PC-9 (cell line): ENCODE measurements around the gene HAT1. TPM values are rescaled to one million over a fixed set of nuclear protein-coding genes. Genes with fewer than 3 reads are reported as not detected.
A peak's percentile ranks its signal among the peaks of the same experiment; 100 is the strongest.

Source experiments
- BruUV-seq: library from RNA; stranded (reverse); fragments of 400-500 nt; replicated peaks from 2 replicates; lab custom pipeline; 2021; lab: Mats Ljungman, UMichigan
- CTCF ChIA-PET: fragments of 300-600 bp; sonication (Branson Sonifier 250); formaldehyde crosslinking; loops from one replicate; lab custom pipeline; 2022; ENCODE audit warnings: antibody characterized with exemption; lab: Charles Lee
- POLR2A ChIA-PET: fragments of 300-600 bp; sonication (Branson Sonifier 250); formaldehyde crosslinking; loops from one replicate; lab custom pipeline; 2022; ENCODE audit warnings: antibody characterized with exemption; ENCODE audit not compliant: unreplicated experiment; lab: Charles Lee
- DNase-seq, 2 experiments: peaks; one replicate each; pipeline versions ENCODE4 v3.0.0 to v3.0.0-alpha.2; 2015 to 2022; ENCODE audit warnings: mixed read lengths in 1 of 2
- H2AFZ ChIP-seq: fragments of 200-600 bp; sonication (generic); 2 replicates; pipeline ENCODE4 v1.8.1; 2017; ENCODE audit warnings: antibody characterized with exemption
- H3F3A ChIP-seq: fragments of 200-600 bp; sonication (generic); 2 replicates; pipeline ENCODE4 v1.8.1; 2017; ENCODE audit warnings: antibody characterized with exemption, mild to moderate bottlenecking, low read depth; ENCODE audit not compliant: insufficient read depth
- H3K27ac ChIP-seq: fragments of 200-600 bp; sonication (generic); 2 replicates; pipeline ENCODE4 v1.6.1; 2016; ENCODE audit warnings: mixed run types
- H3K27me3 ChIP-seq: fragments of 200-600 bp; sonication (generic); 2 replicates; pipeline ENCODE4 v1.6.1; 2016; ENCODE audit warnings: low read depth, mixed run types; ENCODE audit not compliant: insufficient read depth
- H3K36me3 ChIP-seq: fragments of 200-600 bp; sonication (generic); 2 replicates; pipeline ENCODE4 v1.6.1; 2016; ENCODE audit warnings: low read depth, mixed run types
- H3K4me1 ChIP-seq: fragments of 200-600 bp; sonication (generic); replicated peaks from 2 replicates; pipeline ENCODE4 v1.6.1; 2016; ENCODE audit warnings: mixed run types; ENCODE audit not compliant: insufficient read depth
- H3K4me2 ChIP-seq: fragments of 200-600 bp; sonication (generic); 2 replicates; pipeline ENCODE4 v1.6.1; 2017; ENCODE audit warnings: mixed run types
- H3K4me3 ChIP-seq: fragments of 200-600 bp; sonication (generic); 2 replicates; pipeline ENCODE4 v1.6.1; 2016; ENCODE audit warnings: mixed run types
- H3K79me2 ChIP-seq: fragments of 200-600 bp; sonication (generic); 2 replicates; pipeline ENCODE4 v1.6.1; 2017; ENCODE audit warnings: low read depth, mixed run types
- H3K9me2 ChIP-seq: fragments of 200-600 bp; sonication (generic); 2 replicates; pipeline ENCODE4 v1.8.1; 2017; ENCODE audit warnings: mild to moderate bottlenecking; ENCODE audit not compliant: insufficient read depth
- H3K9me3 ChIP-seq: fragments of 200-600 bp; sonication (generic); 2 replicates; pipeline ENCODE4 v1.8.1; 2016; ENCODE audit warnings: low read depth; ENCODE audit not compliant: insufficient read depth
- H4K20me1 ChIP-seq: fragments of 200-600 bp; sonication (generic); 2 replicates; pipeline ENCODE4 v1.8.1; 2017; ENCODE audit not compliant: insufficient read depth
- EZH2 ChIP-seq: fragments of 200-600 bp; sonication (generic); IDR thresholded peaks from 2 replicates; pipeline ENCODE4 v1.8.0; 2017; ENCODE audit warnings: antibody characterized with exemption, low read depth
- intact Hi-C: fragments of 100-400 bp; cut with micrococcal nuclease; formaldehyde crosslinking; loops from one replicate; pipeline ENCODE4 v1.10.0; 2022; ENCODE audit not compliant: unreplicated experiment
- total RNA-seq: library from RNA; stranded (reverse); gene quantifications from 2 replicates; pipeline ENCODE4 v1.2.3, GENCODE V29; 2021
- TF ChIP-seq, protein P1 (sequence below): fragments of 200-600 bp; sonication (generic); conservative IDR thresholded peaks from 2 replicates; pipeline ENCODE4 v1.6.1; 2017; ENCODE audit warnings: mixed run types, antibody characterized with exemption, mild to moderate bottlenecking, moderate library complexity

HAT1 gene
- total RNA-seq, 1 experiment from 2014 or later: 132 TPM

GRCh38 chr2:171889333-171889732, 32.9 kb upstream of the HAT1 start:
- Histone ChIP-seq H3K4me2 (no peak overlapping the region), H3K36me3 (peaks cover 28% of the 10 kb centered on the region; the same call in 1 of the 2 replicates), H3K9me2 (no peaks in the 10 kb centered on the region), H3K27me3 (no peaks in the 10 kb centered on the region), H3K27ac (no peak overlapping the region), H3K9me3 (no peaks in the 10 kb centered on the region), H3F3A (no peaks in the 10 kb centered on the region), H3K4me3 (no peak overlapping the region), H3K4me1 (peaks cover 11% of the 10 kb centered on the region), H2AFZ (no peak overlapping the region), H4K20me1 (no peaks in the 10 kb centered on the region), H3K79me2 (peaks cover 11% of the 10 kb centered on the region)
- no peak for DNase-seq
- ChIA-PET CTCF (no interaction called here), POLR2A (no interaction called here)
- TF ChIP-seq, protein P1, sequence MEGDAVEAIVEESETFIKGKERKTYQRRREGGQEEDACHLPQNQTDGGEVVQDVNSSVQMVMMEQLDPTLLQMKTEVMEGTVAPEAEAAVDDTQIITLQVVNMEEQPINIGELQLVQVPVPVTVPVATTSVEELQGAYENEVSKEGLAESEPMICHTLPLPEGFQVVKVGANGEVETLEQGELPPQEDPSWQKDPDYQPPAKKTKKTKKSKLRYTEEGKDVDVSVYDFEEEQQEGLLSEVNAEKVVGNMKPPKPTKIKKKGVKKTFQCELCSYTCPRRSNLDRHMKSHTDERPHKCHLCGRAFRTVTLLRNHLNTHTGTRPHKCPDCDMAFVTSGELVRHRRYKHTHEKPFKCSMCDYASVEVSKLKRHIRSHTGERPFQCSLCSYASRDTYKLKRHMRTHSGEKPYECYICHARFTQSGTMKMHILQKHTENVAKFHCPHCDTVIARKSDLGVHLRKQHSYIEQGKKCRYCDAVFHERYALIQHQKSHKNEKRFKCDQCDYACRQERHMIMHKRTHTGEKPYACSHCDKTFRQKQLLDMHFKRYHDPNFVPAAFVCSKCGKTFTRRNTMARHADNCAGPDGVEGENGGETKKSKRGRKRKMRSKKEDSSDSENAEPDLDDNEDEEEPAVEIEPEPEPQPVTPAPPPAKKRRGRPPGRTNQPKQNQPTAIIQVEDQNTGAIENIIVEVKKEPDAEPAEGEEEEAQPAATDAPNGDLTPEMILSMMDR: no peak
- no peak for TF ChIP-seq EZH2
- intact Hi-C loops: no loop called here
- no TSS peak for BruUV-seq

DNA sequence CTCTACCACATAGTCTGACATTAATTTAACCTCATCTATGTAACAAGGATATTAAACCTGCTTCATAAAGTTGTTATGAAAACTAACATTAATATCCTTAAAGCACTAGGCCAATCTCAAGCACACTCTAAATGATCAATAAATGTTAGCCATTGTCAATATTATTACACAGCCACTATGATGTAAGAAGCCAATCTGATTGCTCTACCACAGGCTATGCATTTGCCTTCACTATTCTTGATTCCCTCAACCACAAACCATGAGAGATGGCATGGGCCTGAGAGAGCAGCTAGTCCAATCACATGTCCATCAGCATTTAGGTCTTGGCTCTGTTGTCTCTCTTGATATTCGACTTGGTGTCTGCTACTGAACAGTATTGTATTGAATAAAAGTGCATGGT, 32.5 kb upstream of the HAT1 start:
- Histone ChIP-seq H3K9me3 (no peaks in the 10 kb centered on the region), H2AFZ (no peak overlapping the region), H3K9me2 (no peaks in the 10 kb centered on the region), H3K27ac (no peak overlapping the region), H3K79me2 (peaks cover 11% of the 10 kb centered on the region), H3K4me3 (no peak overlapping the region), H4K20me1 (no peaks in the 10 kb centered on the region), H3K4me2 (no peak overlapping the region), H3F3A (no peaks in the 10 kb centered on the region; the same call in 1 of the 2 replicates), H3K4me1 (peaks cover 15% of the 10 kb centered on the region), H3K27me3 (no peaks in the 10 kb centered on the region), H3K36me3 (peaks cover 28% of the 10 kb centered on the region; the same call in 1 of the 2 replicates)
- CTCF ChIA-PET: no interaction called here
- intact Hi-C loops: no loop called here
- POLR2A ChIA-PET: no interaction called here
- no peak for TF ChIP-seq EZH2
- TF ChIP-seq, protein P1: no peak
- DNase-seq: no peak
- BruUV-seq: no TSS peak

GRCh38 chr2:171893196-171893823, 29.0 kb upstream of the HAT1 start:
- CTCF ChIA-PET: interaction anchor here (0.6 to 1.0 kb wide), 3 partner anchors 69 to 211 kb away, joined by 3 read pairs; no protein-coding TSS in a partner anchor
- POLR2A ChIA-PET: interaction anchor here (0.5 to 0.6 kb wide), 5 partner anchors 9 to 973 kb away, joined by 4 to 14 read pairs (median 7); no protein-coding TSS in a partner anchor
- H4K20me1 ChIP-seq: no peaks in the 10 kb centered on the region
- peak overlapping the region; percentile 100 for H2AFZ ChIP-seq
- no peaks in the 10 kb centered on the region for H3K9me2 ChIP-seq
- peak overlapping the region; percentile 88 for H3K4me3 ChIP-seq
- peak overlapping the region; percentile 82 for H3K4me2 ChIP-seq
- H3K36me3 ChIP-seq: peaks cover 20% of the 10 kb centered on the region; the same call in 1 of the 2 replicates
- TSS peak; percentile 23 for BruUV-seq
- no peaks in the 10 kb centered on the region for H3K9me3 ChIP-seq
- no peaks in the 10 kb centered on the region for H3K27me3 ChIP-seq
- peaks cover 22% of the 10 kb centered on the region for H3K4me1 ChIP-seq
- no peak overlapping the region for H3K27ac ChIP-seq
- intact Hi-C loops: no loop called here
- H3K79me2 ChIP-seq: peaks cover 11% of the 10 kb centered on the region
- peaks cover 20% of the 10 kb centered on the region; the same call in 1 of the 2 replicates for H3F3A ChIP-seq
- DNase-seq: no peak
- TF ChIP-seq, protein P1: no peak
- TF ChIP-seq EZH2: no peak
